A549 (cell line): Measurements from ENCODE around the gene ASCL5. TPM values are rescaled to one million over a fixed set of nuclear protein-coding genes. Genes with fewer than 3 reads are reported as not detected.

Source experiments
- ATAC-seq, 2 experiments: fragments of 200-7000 bp in 1 of 2; fragments of >200 bp in 1 of 2; cut with Nextera tagmentation in 1 of 2; cut with Tn5 transposase in 1 of 2; 3 replicates each; pipeline versions ENCODE4 v1.8.0 to v1.9.1; 2018 to 2020; ENCODE audit warnings: mild to moderate bottlenecking in 1 of 2, moderate library complexity in 1 of 2
- CTCF ChIA-PET: fragments of 300-600 bp; sonication (Branson Sonifier 250); formaldehyde crosslinking; extraction: SDS; loops from one replicate; lab custom pipeline; 2021; ENCODE audit warnings: antibody characterized with exemption, inconsistent platforms; lab: Yijun Ruan, JAX
- POLR2A ChIA-PET: fragments of 350-600 bp; formaldehyde crosslinking; extraction: SDS; loops from one replicate; lab custom pipeline; 2021; ENCODE audit warnings: antibody characterized with exemption, inconsistent platforms; lab: Yijun Ruan, JAX
- DNase-seq, 2 experiments: peaks; one replicate each; pipeline versions ENCODE4 v3.0.0 to v3.0.0-alpha.2; 2011 to 2016; ENCODE audit warnings: low read depth in 1 of 2, low spot score in 1 of 2
- FAIRE-seq: peaks from 2 replicates; lab custom pipeline; 2011; peaks lifted over from hg19 to GRCh38; lab: Jason Lieb, UNC
- H3K27ac ChIP-seq, 2 experiments: fragments of >200 bp; sonication (Bioruptor Twin); formaldehyde crosslinking; 3 replicates each; pipeline ENCODE4 v1.5.1; 2016 to 2017
- H3K4me1 ChIP-seq: fragments of >200 bp; sonication (Bioruptor Twin); formaldehyde crosslinking; 3 replicates; pipeline ENCODE4 v1.6.1; 2016
- H3K4me2 ChIP-seq: fragments of >200 bp; sonication (Bioruptor Twin); formaldehyde crosslinking; 3 replicates; pipeline ENCODE4 v1.6.1; 2016
- H3K4me3 ChIP-seq: fragments of >200 bp; sonication (Bioruptor Twin); formaldehyde crosslinking; 3 replicates; pipeline ENCODE4 v1.5.1; 2016
- H3K9me3 ChIP-seq: fragments of >200 bp; sonication (Bioruptor Twin); formaldehyde crosslinking; 3 replicates; pipeline ENCODE4 v1.6.1; 2016
- BHLHE40 ChIP-seq: IDR thresholded peaks from 2 replicates; pipeline ENCODE4 v1.6.1; 2012; ENCODE audit warnings: low read depth, low read length, inconsistent platforms
- CBX2 ChIP-seq: fragments of 200-600 bp; sonication (generic); IDR thresholded peaks from 2 replicates; pipeline ENCODE4 v1.6.1; 2016; ENCODE audit warnings: low read depth, mild to moderate bottlenecking, borderline replicate concordance
- CHD2 ChIP-seq: fragments of 150-350 bp; IDR thresholded peaks from 2 replicates; pipeline ENCODE4 v1.6.1; 2014; ENCODE audit warnings: low read length; ENCODE audit not compliant: partially characterized antibody
- CTCF ChIP-seq: fragments of >200 bp; sonication (Bioruptor Twin); formaldehyde crosslinking; IDR thresholded peaks from 3 replicates; pipeline ENCODE4 v1.5.1; 2016
- EHMT2 ChIP-seq: fragments of 200-600 bp; sonication (generic); IDR thresholded peaks from 2 replicates; pipeline ENCODE4 v1.6.1; 2016; ENCODE audit warnings: antibody characterized with exemption, low read depth, mild to moderate bottlenecking, moderate library complexity
- ELK1 ChIP-seq: fragments of 150-350 bp; IDR thresholded peaks from 2 replicates; pipeline ENCODE4 v1.6.1; 2014; ENCODE audit warnings: low read depth, mild to moderate bottlenecking, low read length
- EP300 ChIP-seq, 2 experiments: fragments of >200 bp; sonication (Bioruptor Twin); formaldehyde crosslinking; IDR thresholded peaks; 2 replicates in 1 of 2; 3 replicates in 1 of 2; pipeline ENCODE4 v1.6.1; 2016 to 2017
- HDAC2 ChIP-seq: fragments of 200-600 bp; sonication (generic); IDR thresholded peaks from 2 replicates; pipeline ENCODE4 v1.6.1; 2016
- HES2 ChIP-seq: fragments of >200 bp; sonication (Bioruptor Twin); formaldehyde crosslinking; IDR thresholded peaks from 2 replicates; pipeline ENCODE4 v1.6.1; 2016
- HOXA7 ChIP-seq: fragments of 250-450 bp; sonication (Bioruptor Pico); IDR thresholded peaks from 2 replicates; pipeline ENCODE4 v1.5.0; 2020; ENCODE audit warnings: mild to moderate bottlenecking, moderate library complexity
- HOXB13 ChIP-seq: fragments of 250-450 bp; sonication (Bioruptor Pico); IDR thresholded peaks from 2 replicates; pipeline ENCODE4 v1.5.0; 2020; ENCODE audit warnings: low read depth, mild to moderate bottlenecking, moderate library complexity
- HOXB5 ChIP-seq: fragments of 250-450 bp; sonication (Bioruptor Pico); IDR thresholded peaks from 2 replicates; pipeline ENCODE4 v1.5.0; 2020; ENCODE audit warnings: mild to moderate bottlenecking, moderate library complexity
- JUN ChIP-seq, 2 experiments: fragments of >200 bp; sonication (Bioruptor Twin); formaldehyde crosslinking; IDR thresholded peaks; 2 replicates in 1 of 2; 3 replicates in 1 of 2; pipeline ENCODE4 v1.6.1; 2016 to 2017
- JUNB ChIP-seq: fragments of >200 bp; sonication (Bioruptor Twin); formaldehyde crosslinking; IDR thresholded peaks from 2 replicates; pipeline ENCODE4 v1.6.1; 2016
- NFE2L2 ChIP-seq: fragments of 150-350 bp; conservative IDR thresholded peaks from 2 replicates; pipeline ENCODE4 v1.6.1; 2014; ENCODE audit warnings: low read length
- NPAS2 ChIP-seq: fragments of 250-450 bp; sonication (Bioruptor Pico); IDR thresholded peaks from 2 replicates; pipeline ENCODE4 v1.8.0; 2022; ENCODE audit warnings: mild to moderate bottlenecking, moderate library complexity, borderline replicate concordance
- PHF8 ChIP-seq: fragments of 200-600 bp; sonication (generic); IDR thresholded peaks from 2 replicates; pipeline ENCODE4 v1.6.1; 2016; ENCODE audit warnings: low read depth, mild to moderate bottlenecking, antibody characterized with exemption, moderate library complexity, borderline replicate concordance
- POLR2AphosphoS2 ChIP-seq: conservative IDR thresholded peaks from 2 replicates; pipeline ENCODE4 v1.6.1; 2012; ENCODE audit warnings: low read length, improper control_type of control experiment, inconsistent platforms
- RARB ChIP-seq: fragments of 250-450 bp; sonication (Bioruptor Pico); IDR thresholded peaks from 2 replicates; pipeline ENCODE4 v1.8.0; 2021; ENCODE audit warnings: mild to moderate bottlenecking, moderate library complexity
- RNF2 ChIP-seq: fragments of 200-600 bp; sonication (generic); IDR thresholded peaks from 2 replicates; pipeline ENCODE4 v1.6.1; 2016; ENCODE audit warnings: low read depth, mild to moderate bottlenecking, antibody characterized with exemption, moderate library complexity, borderline replicate concordance
- SMC3 ChIP-seq: fragments of >200 bp; sonication (Bioruptor Twin); formaldehyde crosslinking; IDR thresholded peaks from 3 replicates; pipeline ENCODE4 v1.6.1; 2018; ENCODE audit warnings: inconsistent platforms
- SREBF2 ChIP-seq: fragments of 450-650 bp; IDR thresholded peaks from 2 replicates; pipeline ENCODE4 v1.6.1; 2014; ENCODE audit warnings: mild to moderate bottlenecking, moderate library complexity
- ZNF302 ChIP-seq: fragments of 250-450 bp; sonication (Bioruptor Pico); IDR thresholded peaks from 2 replicates; pipeline ENCODE4 v1.9.0; 2021; ENCODE audit warnings: inconsistent platforms, mild to moderate bottlenecking, moderate library complexity
- WGBS: methylation state at CpG from one replicate; pipeline ENCODE4 v1.1.6; 2017; ENCODE audit errors: missing lambda C conversion rate; 5-methylcytosine and 5-hydroxymethylcytosine counted together
- polyA plus RNA-seq, 4 experiments: library from polyadenylated mRNA; depleted of rRNA in 3 of 4; stranded (reverse); fragments of >200 nt; fragmentation: RNase III in 1 of 4; extraction: RNeasy Plus Mini Kit Qiagen cat#74134 plus additional on column Dnase treatment in 1 of 4; gene quantifications; 2 replicates in 3 of 4; 3 replicates in 1 of 4; pipeline ENCODE4 v1.2.3, GENCODE V29; 2011 to 2017
- TF ChIP-seq, protein P1 (sequence below): fragments of 200-600 bp; sonication (generic); IDR thresholded peaks from 2 replicates; pipeline ENCODE4 v1.6.1; 2016; ENCODE audit warnings: antibody characterized with exemption, mild to moderate bottlenecking, moderate library complexity
- TF ChIP-seq, protein P2 (sequence below): fragments of >200 bp; sonication (Bioruptor Twin); formaldehyde crosslinking; IDR thresholded peaks from 3 replicates; pipeline ENCODE4 v1.6.1; 2016
- TF ChIP-seq, protein P3 (sequence below): IDR thresholded peaks from 2 replicates; pipeline ENCODE4 v1.6.1; 2012; ENCODE audit warnings: low read depth, borderline replicate concordance

The ASCL5 gene
- polyA plus RNA-seq, 2 of the 4 experiments (the other 2 are of a cell fraction) = 0.09 TPM; not detected in 1

GRCh38 chr1:201072922-201073321, 54.1 kb downstream of the ASCL5 start:
- Histone ChIP-seq H3K4me2 (no peak overlapping the region), H3K4me3 (no peak overlapping the region), H3K4me1 (no peaks in the 10 kb centered on the region), H3K27ac (no peak overlapping the region), H3K9me3 (no peaks in the 10 kb centered on the region)
- DNase-seq = no peak
- CTCF ChIA-PET = interaction anchor here (0.8 to 2.1 kb wide), 5 partner anchors 12 to 101 kb away, joined by 3 to 8 read pairs (median 5); no protein-coding TSS in a partner anchor
- TF ChIP-seq ZNF302 (no peak), JUNB (no peak), CHD2 (no peak), CTCF (no peak), PHF8 (no peak), HOXA7 (CRISPR knock-in tag) (no peak), POLR2AphosphoS2 (no peak), EP300 (IDR thresholded peaks at IDR 0.05) (no peak), JUN (IDR thresholded peaks at IDR 0.05) (no peak), HOXB13 (CRISPR knock-in tag) (no peak), HDAC2 (no peak), RARB (CRISPR knock-in tag) (no peak), SMC3 (no peak), BHLHE40 (no peak), EHMT2 (no peak), CBX2 (no peak)
- TF ChIP-seq, protein P1, sequence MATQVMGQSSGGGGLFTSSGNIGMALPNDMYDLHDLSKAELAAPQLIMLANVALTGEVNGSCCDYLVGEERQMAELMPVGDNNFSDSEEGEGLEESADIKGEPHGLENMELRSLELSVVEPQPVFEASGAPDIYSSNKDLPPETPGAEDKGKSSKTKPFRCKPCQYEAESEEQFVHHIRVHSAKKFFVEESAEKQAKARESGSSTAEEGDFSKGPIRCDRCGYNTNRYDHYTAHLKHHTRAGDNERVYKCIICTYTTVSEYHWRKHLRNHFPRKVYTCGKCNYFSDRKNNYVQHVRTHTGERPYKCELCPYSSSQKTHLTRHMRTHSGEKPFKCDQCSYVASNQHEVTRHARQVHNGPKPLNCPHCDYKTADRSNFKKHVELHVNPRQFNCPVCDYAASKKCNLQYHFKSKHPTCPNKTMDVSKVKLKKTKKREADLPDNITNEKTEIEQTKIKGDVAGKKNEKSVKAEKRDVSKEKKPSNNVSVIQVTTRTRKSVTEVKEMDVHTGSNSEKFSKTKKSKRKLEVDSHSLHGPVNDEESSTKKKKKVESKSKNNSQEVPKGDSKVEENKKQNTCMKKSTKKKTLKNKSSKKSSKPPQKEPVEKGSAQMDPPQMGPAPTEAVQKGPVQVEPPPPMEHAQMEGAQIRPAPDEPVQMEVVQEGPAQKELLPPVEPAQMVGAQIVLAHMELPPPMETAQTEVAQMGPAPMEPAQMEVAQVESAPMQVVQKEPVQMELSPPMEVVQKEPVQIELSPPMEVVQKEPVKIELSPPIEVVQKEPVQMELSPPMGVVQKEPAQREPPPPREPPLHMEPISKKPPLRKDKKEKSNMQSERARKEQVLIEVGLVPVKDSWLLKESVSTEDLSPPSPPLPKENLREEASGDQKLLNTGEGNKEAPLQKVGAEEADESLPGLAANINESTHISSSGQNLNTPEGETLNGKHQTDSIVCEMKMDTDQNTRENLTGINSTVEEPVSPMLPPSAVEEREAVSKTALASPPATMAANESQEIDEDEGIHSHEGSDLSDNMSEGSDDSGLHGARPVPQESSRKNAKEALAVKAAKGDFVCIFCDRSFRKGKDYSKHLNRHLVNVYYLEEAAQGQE = no peak
- TF ChIP-seq, protein P2, sequence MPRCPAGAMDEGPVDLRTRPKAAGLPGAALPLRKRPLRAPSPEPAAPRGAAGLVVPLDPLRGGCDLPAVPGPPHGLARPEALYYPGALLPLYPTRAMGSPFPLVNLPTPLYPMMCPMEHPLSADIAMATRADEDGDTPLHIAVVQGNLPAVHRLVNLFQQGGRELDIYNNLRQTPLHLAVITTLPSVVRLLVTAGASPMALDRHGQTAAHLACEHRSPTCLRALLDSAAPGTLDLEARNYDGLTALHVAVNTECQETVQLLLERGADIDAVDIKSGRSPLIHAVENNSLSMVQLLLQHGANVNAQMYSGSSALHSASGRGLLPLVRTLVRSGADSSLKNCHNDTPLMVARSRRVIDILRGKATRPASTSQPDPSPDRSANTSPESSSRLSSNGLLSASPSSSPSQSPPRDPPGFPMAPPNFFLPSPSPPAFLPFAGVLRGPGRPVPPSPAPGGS = no peak
- TF ChIP-seq, protein P3, sequence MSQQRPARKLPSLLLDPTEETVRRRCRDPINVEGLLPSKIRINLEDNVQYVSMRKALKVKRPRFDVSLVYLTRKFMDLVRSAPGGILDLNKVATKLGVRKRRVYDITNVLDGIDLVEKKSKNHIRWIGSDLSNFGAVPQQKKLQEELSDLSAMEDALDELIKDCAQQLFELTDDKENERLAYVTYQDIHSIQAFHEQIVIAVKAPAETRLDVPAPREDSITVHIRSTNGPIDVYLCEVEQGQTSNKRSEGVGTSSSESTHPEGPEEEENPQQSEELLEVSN = no peak
- WGBS = 63% methylated on average over 6 of the region's 6 CpGs
- POLR2A ChIA-PET = no interaction called here
- ATAC-seq = no peak
- FAIRE-seq = no peak

DNA sequence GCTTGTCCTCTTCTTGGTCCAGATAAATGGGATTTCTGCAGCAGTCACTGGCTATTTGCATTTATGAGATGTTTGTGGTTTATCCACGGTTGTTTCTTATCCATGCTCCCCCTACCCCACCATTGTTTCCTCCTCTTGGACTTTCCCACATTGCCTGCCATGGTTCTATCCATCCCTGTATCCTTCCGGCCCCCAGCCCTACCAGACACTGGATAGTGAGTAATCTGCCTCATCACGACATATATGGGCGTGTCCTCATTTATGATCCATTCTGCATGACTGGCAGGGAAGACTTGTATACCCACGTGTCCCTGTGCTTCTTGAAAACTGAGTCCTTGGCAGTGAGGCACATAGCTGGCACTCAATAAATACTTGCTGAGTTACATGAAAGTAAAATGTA, 54.8 kb downstream of the ASCL5 start:
- ChIA-PET CTCF (interaction anchor here (1.0 to 2.1 kb wide), 5 partner anchors 13 to 100 kb away, joined by 3 to 8 read pairs (median 5); no protein-coding TSS in a partner anchor), POLR2A (no interaction called here)
- Histone ChIP-seq H3K4me3 (no peak overlapping the region), H3K27ac (no peak overlapping the region), H3K4me1 (no peaks in the 10 kb centered on the region), H3K9me3 (no peaks in the 10 kb centered on the region), H3K4me2 (no peak overlapping the region)
- peak in 1 of 2 experiments; percentile 12 for DNase-seq
- no peak for FAIRE-seq
- peak in 1 of 2 experiments; percentile 11; a peak in 1 of 6 replicates for ATAC-seq
- TF ChIP-seq SREBF2 (no peak), NFE2L2 (no peak), RNF2 (no peak), HDAC2 (no peak), SMC3 (no peak), CBX2 (no peak), HOXB5 (CRISPR knock-in tag) (no peak), ELK1 (no peak), JUN (IDR thresholded peaks at IDR 0.05) (no peak), NPAS2 (no peak), HES2 (no peak), JUNB (no peak)
- 50% methylated on average over 5 of the region's 5 CpGs for WGBS
